HG03139 (cell line): Measurements from ENCODE around the gene RIT2.
"Not testable (repeated sequence)": the region's sequence is repeated elsewhere in the genome, so short reads cannot be mapped to it uniquely, and the experiment has no call there.

ENCODE experiments used
- ATAC-seq: cut with Tn5 transposase; IDR thresholded peaks from one replicate; pipeline ENCODE4 v1.9.1; 2021; ENCODE audit not compliant: unreplicated experiment

The RIT2 gene

DNA sequence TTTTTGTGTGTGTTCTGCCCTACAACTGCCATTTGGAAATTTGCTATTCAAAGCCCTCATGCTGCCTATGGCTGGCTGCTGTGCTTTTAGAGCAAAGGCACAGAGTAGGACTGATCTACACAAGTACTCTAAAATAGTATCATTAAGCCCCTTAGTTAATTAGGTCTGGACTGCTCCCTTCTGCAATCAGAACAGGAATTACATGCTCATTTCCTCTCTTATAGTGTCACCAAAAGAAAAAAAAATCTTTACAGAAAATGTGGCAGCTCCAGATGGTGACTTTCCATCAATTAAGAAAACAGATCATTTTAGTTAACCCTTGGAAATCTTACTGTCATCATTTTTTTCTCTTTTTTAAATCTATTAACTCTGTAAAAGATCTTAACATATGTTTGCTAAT is 337.5 kb downstream of the RIT2 start:
- ATAC-seq = no peak

DNA sequence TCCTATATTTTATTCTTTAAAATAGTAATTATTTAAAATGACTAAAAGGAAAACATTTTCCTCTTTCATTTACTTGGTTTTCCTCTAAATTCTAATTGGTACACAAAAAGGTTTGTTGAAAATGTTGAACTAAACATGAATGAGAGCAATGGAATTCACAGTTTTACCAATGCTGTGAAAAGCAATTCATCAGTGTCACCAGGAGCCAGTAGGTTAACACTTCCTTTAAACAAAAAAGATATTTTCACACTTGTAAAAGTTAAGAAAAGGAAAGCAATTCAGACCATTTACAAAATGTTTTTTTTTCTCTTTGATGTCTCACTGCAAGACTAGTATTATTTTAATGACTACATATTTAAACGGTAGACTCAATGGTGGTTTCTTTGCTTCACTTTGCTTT is 341.6 kb downstream of the RIT2 start:
- ATAC-seq = no peak

DNA sequence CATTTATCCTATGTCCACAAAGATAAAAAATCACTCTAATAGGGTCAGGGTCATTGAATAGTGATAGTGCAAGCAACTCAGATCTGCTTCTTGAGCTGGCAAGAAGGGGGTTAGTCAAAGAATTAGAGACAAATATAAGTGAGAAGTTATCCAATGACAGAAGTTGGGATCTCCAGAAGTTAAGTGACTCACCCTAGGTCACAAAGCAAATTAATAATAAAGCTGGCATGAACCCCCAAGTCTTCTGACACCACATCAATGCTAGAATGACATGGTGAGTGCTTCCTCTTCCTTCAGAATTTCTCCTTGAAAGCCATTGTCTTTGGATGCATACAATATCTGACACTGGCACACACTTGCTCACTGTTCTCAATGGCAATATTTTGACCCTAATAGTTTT is 343.5 kb downstream of the RIT2 start:
- ATAC-seq = no peak

DNA sequence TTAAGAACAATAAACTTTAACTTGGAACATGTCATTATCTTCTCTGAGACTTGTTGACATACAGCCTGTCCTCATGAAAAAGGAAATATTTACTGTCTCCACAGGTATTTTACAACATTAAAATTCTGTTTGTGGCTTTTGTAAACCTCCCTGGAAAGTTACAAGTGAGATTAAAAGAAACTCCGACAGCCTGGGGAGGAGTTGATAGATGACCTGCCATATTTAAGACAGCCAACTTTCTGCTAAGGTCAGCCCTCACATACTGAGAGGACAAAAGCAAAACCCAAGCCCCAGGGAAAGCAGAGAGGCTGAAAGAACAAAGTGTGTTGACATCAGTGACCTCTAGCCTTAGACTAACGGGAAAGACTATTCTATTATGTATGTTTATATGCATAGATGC is 350.2 kb downstream of the RIT2 start:
- ATAC-seq = no peak

DNA sequence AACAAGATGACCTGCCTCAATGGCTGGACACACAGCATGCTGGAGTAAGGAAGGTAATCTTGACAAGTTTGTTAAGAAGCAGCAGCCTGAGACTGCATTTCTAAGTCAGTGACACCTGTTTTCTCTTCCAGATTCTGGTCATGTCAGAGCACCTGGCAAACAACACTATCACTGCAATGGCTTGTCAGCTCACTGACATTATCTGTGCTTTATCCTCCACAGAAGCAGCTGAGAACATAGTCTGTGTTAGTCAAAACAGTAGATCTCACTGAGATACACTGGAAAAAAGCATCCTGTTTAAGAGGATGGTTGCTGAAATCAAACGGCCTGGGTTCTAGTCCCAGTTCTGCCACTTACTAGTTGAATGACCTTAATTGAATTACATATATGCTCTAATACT is 355.2 kb downstream of the RIT2 start:
- ATAC-seq = no peak

DNA sequence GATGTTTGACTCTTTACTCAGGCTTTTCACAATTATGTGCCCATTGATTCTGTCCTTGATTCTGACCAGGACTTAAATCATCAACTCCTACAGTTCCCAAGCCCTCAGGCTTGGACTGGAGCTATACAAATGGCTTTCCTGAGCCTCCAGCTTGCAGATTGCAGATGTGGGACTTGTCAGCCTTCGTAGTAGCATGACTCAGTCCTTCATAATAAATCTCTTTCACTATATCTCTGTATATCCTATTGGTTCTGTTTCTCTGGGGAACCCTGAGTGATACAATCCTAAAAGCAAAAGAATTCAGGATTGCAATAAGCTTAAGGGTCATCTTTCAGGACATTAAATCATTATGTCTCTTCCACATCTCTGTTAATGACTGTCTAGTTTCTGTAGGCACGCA is 356.6 kb downstream of the RIT2 start:
- ATAC-seq = no peak

DNA sequence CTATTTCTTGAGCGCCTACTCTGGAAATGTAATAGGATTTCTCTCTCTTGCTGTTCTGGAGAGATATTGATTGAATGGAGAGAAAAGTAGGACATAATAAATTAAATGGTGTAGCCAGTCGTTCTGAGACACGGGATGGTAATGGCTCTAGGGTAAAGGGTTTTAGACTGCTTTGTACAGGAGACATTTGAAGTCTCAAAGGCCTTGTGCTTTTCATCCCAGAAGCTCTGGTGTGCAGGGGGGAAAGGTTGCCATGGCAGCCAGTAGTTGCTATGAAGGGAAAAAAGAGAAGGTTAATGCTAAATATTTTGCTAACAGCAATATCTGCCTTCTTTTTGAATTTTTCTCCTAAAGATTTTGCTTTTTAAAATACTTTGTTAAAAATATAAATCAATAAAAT is 359.3 kb downstream of the RIT2 start:
- ATAC-seq = no peak

DNA sequence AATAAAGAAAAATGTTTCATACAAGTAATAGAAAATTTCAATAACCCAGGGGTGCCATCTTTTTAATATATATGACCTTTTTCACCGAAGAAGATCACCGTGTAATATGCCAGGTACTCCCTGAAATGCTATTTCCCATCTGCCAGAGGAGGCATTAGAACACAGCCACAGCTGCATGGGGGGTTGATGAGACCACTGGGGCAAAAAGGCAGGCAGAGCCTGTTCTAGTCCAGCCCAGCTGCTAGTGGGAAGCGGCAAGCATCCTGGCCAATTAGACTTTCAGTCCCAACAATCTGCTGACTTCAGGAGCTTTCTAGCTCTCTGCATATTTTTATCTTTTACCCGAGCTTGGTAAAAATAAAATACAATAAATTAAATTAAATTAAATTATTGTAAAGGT is 362.6 kb downstream of the RIT2 start:
- no peak for ATAC-seq

DNA sequence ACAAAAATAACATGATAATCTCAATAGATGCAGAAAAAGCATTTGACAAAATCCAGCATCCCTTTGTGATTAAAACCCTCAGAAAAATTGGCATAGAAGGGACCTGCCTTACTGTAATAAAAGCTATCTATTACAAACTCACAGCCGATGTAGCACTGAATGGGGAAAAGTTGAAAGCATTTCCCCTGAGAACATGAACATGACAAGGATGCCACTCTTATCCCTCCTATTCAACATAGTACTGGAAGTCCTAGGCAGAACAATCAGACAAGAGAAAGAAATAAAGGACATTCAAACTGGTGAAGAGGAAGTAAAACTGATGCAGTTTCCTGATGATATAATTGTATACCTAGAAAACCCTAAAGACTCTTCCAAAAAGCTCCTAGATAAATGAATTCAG is 368.7 kb downstream of the RIT2 start:
- ATAC-seq = no peak

DNA sequence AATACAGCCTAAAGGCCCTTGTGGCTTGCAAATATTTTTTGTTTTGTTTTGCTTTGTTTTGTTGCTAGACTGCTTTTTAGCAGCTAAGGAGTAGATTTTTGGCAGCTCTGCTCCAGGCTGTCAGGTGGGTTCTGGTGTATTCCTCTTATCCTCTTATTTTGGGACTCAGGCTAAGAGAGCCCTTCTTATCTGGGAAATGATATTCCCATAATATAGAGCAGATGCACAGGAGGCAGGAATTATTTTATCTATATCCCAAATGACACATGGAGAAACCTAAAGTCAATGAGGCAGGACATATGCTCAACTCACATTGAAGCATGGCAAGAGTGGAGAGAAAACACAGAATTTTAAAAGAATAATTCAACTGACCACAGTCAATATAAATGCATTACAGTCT is 369.6 kb downstream of the RIT2 start:
- no peak for ATAC-seq

DNA sequence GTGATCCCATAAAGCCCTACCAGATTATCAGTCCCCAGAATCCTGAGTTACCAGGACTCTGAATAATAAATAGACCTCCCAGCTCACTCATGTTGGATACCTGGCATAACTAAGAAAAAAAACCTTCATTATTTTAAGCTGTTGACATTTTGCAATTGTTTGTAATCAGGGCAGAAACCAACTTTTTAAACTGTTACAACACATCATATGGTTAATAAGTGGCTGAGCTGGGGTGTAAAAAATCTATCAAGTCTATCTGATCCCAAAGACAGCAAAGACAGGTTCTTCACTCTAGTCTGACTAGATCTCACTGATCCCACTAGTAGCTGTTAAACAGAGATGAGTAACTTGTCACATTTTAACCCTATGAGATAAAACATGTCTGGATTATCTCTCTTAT is 370.3 kb downstream of the RIT2 start:
- ATAC-seq = no peak

DNA sequence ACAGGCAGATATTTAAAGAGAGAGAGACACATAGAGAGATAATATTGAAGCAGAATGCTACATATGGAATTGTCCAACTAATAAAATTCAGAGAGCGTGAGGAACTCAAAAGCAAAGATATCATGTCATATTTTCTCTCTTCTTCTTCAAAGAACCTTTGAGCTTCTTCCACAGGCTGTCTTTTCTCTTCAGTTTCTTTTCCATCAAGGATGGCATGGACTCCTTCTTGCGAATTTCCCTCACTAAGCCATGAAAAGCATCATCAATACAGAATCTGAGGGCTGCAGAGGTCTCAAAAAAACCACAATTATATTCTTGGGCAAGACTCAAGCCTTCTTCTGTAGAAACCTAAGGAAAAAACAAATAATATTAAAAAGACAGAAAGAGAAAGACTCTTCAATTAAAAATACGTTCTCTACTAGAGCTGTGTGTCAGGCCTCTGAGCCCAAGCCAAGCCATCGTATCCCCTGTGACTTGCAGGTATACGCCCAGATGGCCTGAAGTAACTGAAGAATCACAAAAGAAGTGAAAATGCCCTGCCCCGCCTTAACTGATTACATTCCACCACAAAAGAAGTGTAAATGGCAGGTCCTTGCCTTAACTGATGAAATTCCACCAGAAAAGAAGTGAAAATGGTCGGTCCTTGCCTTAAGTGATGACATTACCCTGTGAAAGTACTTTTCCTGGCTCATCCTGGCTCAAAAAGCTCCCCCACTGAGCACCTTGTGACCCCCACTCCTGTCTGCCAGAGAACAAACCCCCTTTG is 371.9 kb downstream of the RIT2 start:
- no peak for ATAC-seq

DNA sequence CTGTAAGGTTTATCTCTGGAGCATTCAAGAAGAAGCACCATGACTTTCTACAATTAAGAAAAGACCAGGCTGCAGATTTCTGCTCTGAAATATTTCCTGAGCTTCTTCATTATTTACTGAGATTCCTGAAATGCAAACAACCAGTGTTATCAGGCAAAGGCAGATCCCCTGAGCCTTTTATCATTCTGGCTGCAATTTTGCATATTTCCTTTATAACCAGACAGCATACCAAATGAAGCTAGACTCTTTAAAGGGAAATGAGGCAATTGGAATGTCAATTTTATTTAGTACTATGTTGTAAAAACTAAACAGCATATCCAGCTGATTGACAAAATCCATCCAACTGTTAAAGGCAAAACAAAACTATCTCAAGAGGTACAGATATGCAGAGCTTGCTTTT is 372.5 kb downstream of the RIT2 start:
- no peak for ATAC-seq

DNA sequence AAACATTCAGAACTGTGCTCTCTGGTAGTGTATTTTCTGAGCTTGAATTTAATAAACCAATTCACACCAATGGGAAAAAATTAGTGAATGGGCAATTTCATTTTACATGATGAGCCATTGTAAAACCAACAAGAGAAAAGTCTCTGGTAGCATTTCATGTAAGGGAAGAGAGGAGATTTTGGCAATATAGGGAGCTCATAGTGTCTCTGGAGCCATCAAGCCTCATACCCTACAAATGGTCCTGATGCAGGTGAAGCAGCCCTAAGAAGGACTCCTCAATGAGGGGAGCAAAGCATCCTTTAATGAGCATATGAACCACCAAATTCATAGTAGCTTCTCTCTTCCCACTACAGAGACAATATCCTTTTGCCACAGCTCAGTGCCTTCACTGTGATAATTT is 373.0 kb downstream of the RIT2 start:
- no peak for ATAC-seq

DNA sequence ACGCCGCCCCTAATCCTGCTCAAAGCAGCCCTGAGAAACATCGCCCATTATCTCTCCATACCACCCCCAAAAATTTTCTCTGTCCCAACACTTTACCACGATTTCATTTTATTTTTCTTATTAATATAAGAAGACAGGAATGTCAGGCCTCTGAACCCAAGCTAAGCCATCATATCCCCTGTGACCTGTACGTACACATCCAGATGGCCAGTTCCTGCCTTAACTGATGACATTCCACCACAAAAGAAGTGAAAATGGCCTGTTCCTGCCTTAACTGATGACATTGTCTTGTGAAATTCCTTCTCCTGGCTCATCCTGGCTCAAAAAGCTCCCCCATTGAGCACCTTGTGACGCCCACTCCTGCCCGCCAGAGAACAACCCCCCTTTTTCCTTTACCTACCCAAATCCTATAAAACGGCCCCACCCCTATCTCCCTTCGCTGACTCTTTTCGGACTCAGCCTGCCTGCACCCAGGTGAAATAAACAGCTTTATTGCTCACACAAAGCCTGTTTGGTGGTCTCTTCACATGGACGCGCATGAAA is 373.6 kb downstream of the RIT2 start:
- not testable (repeated sequence) for ATAC-seq

DNA sequence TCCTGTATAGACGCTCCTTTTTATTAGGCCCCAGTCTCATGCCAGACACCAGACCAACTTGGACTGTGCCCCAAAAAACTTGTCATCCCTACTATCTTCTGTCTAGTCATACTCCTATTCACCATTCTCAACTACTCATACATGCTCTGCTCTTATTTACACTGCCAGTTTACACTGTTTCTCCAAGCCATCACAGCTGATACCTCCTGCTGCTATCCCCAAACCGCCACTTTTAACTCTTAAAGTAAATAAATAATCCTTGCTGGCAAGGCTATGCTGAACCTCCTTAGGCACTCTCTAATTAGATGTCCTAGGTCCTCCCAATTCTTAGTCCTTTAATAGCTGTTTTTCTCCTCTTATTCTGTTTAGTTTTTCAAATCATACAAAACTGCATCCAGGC is 374.2 kb downstream of the RIT2 start:
- ATAC-seq = not testable (repeated sequence)

DNA sequence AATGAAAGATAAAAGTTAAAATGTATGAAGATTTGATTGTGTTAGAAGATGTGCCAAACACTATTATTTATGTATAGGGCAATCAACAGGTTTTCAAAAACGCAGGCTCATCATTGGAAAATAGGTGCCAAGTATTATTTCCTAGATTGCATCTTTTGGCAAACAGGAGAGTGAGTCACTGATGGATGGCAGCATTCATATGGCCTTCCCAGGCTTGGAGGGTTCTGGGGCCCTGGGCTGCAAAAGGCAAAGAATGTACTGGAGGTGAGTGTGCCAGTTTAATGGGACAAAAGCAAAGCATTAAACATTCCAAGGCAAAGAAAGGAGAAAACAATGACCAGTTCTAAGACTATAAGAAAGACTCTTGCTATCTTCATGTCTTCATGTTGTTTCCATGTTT is 379.4 kb downstream of the RIT2 start:
- ATAC-seq = no peak

DNA sequence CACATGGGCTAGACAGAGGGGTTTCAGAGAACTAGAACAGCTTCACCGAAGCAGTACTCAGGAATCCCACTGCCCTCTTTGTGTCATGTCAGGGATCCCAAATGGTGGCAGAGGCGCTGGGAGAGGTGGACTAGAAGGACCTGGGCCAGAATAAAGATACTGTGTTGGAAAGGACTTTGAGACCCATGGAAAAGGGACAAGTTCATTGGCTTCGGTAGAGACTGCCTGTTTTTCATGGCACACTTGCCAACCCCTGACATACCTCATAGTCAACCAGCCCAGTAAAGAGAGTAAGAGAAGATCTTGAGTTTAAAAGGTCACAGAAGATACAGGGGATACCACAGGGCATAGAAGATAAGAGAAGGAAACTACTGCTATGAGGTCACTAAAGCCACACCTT is 381.0 kb downstream of the RIT2 start:
- ATAC-seq = no peak

DNA sequence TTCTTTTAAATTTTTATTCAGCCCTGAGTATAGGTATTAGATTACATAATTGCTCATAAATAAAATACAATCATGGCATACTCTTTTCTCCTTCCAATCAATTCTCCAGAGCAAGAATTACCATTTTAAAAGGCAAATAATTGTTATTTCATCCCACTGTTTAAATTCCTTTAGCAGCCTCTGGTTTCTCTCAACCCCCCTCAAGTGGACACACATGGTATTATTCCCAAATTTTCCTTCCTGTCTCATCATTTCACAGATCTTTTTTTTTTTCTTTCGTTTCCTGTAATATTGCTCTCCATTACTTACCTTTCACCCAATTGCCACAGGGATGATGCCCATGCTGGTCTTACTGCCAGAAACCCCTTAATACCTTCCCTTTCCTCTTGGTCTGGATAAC is 385.2 kb downstream of the RIT2 start:
- ATAC-seq = no peak

DNA sequence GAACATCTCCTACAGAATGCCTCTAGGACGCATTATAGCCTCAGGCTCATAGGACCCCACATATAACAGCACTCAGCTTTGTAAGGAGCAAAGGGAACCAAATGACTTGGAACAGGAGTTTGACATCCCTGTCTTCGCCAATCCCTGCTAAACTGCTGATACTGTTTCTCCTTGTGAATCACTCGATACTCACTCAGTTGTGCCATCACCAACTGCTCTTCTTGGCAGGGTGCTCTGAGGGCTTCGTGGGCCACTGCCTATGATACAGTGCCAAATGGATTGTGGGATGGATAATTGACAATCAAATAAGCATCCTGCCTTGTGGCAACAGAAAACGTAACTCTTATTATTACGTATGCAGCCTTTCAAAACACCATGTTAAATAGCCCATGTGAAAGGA is 396.3 kb downstream of the RIT2 start:
- ATAC-seq = no peak

DNA sequence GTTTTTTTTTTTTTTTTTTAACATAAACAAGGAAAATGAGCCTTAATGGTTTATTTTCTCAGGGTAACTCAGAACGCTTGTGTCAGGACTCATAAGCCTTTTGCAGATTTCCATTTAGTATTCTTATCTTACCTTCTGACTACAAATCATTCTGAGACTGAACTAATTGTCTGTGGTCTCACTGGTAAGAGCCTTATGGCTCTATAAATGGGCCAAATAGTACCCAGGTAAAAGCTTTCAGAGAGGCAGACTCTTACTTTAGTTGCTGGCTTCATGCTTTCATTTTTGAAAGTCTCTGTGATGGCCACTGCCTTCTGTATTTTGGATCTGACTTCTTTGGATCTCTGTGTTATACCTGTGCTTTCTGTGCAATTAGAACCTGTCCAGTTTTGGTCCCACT is 403.4 kb downstream of the RIT2 start:
- ATAC-seq = no peak

DNA sequence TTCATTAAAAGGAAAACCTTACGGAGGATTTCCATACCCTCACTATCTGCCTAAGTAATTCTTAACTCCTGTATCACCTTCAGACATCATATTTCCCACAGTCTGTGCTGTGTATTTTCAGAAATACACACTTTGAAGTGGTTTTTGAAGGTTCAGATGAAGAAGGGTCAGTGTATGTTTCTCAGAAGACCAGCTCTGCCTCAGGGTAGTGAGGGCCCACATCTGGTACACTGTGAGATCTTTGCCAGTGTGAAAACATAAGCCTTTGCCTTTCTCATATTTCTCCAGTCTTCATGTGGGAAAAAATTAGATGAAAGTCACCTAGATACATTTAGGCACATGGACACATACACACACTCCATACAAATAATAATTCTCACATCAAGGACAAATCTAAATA is 408.4 kb downstream of the RIT2 start:
- no peak for ATAC-seq

DNA sequence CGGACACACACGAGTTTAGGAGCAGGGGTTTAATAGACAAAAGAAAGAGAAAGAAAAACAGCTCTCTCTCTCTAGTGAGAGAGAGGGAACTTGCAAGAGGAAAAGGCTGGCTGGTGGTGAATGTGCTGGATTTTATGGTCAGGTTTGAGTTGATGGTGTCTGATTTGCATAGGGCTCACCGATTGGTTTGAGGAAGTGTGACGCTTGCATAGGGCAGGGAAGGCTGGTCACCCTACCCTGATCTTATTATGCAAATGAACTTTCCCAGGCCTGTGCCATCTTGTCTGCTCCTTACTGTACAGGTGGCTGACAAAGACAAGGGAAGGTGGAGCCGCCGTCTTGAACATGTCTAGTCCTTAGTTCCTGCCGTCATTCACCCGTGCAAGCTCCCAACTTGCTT is 408.9 kb downstream of the RIT2 start:
- no peak for ATAC-seq
